ENCODE results near the gene VENTX. TPM values are rescaled to one million over a fixed set of nuclear protein-coding genes. Genes with fewer than 3 reads are reported as not detected.

The VENTX gene
- total RNA-seq, 1 donor from 2014 or later: not detected

DNA sequence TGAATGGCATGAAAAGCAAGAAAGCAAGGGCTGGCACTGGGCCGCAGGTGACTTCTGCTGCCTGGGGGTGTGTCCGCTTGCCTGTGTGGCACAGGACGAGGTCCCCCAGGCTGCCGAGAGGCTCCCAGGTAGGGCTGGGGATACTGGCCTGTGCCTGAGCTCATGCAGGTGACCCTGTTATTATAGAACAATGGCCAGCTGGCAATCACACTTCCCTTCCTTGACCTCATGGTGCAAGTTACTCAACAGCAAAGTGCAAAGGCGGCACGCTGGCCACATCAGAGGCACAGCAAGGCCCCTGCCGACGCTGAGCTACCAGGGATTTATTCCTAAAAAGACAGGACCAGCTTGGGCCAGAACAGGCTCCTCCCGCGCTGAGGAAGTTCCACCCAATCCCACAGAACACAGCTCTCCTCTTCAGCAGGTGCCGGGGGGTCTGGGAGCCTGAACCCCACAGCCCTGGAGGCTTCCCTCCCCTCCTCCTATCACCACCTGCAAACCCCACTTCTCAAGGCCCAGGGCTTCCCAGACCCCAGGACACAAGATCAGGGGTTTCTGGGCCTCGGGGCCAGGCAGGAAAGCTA lies 40.4 kb downstream of the VENTX start:
- Histone ChIP-seq H3K36me3 (no peaks in the 10 kb centered on the region), H3K9ac (no peak overlapping the region), H4K20me1 (ENCODE audit: low read depth) (peaks cover 8% of the 10 kb centered on the region), H3K4me3 (no peak overlapping the region), H3K27me3 (peaks cover 22% of the 10 kb centered on the region), H3F3A (ENCODE audit: low read depth) (peaks cover 15% of the 10 kb centered on the region), H3K4me1 (peaks cover 22% of the 10 kb centered on the region), H3K9me3 (ENCODE audit: low read depth) (no peaks in the 10 kb centered on the region), H3K4me2 (no peak overlapping the region), H3K27ac (no peak overlapping the region), H2AFZ (replicated peaks) (no peak overlapping the region), H3K79me2 (ENCODE audit: low read depth) (no peaks in the 10 kb centered on the region)
- no peak for DNase-seq (ENCODE audit: low spot score)
- H3K27ac Mint-ChIP-seq: no peak overlapping the region
- no peak overlapping the region for H3K4me3 Mint-ChIP-seq
- H3K27me3 Mint-ChIP-seq (ENCODE audit: insufficient read depth, low read depth): peaks cover 7% of the 10 kb centered on the region
- H3K36me3 Mint-ChIP-seq: peaks cover 2% of the 10 kb centered on the region
- H3K9me3 Mint-ChIP-seq: no peaks in the 10 kb centered on the region
- peaks cover 2% of the 10 kb centered on the region for H3K4me1 Mint-ChIP-seq
- TF ChIP-seq, protein P1, sequence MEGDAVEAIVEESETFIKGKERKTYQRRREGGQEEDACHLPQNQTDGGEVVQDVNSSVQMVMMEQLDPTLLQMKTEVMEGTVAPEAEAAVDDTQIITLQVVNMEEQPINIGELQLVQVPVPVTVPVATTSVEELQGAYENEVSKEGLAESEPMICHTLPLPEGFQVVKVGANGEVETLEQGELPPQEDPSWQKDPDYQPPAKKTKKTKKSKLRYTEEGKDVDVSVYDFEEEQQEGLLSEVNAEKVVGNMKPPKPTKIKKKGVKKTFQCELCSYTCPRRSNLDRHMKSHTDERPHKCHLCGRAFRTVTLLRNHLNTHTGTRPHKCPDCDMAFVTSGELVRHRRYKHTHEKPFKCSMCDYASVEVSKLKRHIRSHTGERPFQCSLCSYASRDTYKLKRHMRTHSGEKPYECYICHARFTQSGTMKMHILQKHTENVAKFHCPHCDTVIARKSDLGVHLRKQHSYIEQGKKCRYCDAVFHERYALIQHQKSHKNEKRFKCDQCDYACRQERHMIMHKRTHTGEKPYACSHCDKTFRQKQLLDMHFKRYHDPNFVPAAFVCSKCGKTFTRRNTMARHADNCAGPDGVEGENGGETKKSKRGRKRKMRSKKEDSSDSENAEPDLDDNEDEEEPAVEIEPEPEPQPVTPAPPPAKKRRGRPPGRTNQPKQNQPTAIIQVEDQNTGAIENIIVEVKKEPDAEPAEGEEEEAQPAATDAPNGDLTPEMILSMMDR (IDR thresholded peaks at IDR 0.05): no peak
- TF ChIP-seq EZH2 (IDR thresholded peaks at IDR 0.05) (no peak), EZH2phosphoT487 (IDR thresholded peaks at IDR 0.05) (no peak)

DNA sequence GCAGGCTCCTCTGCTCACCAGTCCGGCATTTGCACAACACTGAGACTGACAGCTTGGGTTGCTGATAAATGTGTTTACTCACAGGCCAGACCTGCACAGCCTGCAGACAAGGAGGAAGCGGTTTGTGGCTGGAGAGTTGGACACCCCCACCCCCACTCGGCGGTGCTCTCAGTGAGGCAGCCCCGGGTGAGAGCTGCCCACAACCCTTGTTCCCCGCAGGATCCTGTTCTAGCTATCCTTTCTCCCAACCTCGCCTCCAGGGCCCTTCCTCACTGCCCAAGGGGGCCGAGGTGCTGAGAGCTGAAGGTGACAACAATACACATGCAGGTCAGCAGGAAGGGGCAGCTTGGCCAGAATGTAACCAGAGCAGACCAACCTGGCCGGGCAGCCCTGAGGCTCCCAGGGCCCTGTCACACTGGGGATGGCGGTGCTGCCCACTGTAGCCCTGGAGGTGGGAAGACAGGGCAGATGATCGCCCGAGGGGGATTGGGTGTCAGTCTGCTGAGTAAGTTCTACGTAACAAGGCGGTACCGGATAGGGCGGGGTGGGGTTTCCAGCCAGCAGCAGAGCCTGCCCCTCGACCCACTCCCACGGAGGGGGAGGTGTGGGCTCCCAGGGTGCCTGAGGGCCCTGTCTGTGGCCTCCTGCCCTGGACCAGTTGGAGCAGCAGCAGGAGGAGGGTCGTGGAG lies 41.1 kb downstream of the VENTX start:
- Histone ChIP-seq H3K9me3 (ENCODE audit: low read depth) (no peaks in the 10 kb centered on the region), H3K9ac (no peak overlapping the region), H3F3A (ENCODE audit: low read depth) (peaks cover 15% of the 10 kb centered on the region), H3K4me1 (peaks cover 22% of the 10 kb centered on the region), H3K27ac (no peak overlapping the region), H3K27me3 (peaks cover 22% of the 10 kb centered on the region), H2AFZ (replicated peaks) (no peak overlapping the region), H3K4me2 (no peak overlapping the region), H3K4me3 (no peak overlapping the region), H3K36me3 (no peaks in the 10 kb centered on the region), H4K20me1 (ENCODE audit: low read depth) (peaks cover 8% of the 10 kb centered on the region), H3K79me2 (ENCODE audit: low read depth) (no peaks in the 10 kb centered on the region)
- Mint-ChIP-seq H3K27me3 (ENCODE audit: insufficient read depth, low read depth) (peaks cover 7% of the 10 kb centered on the region), H3K27ac (no peak overlapping the region), H3K4me1 (peaks cover 2% of the 10 kb centered on the region), H3K9me3 (no peaks in the 10 kb centered on the region), H3K4me3 (no peak overlapping the region), H3K36me3 (peaks cover 3% of the 10 kb centered on the region)
- TF ChIP-seq, protein P1 (IDR thresholded peaks at IDR 0.05): no peak
- no peak for TF ChIP-seq EZH2 (IDR thresholded peaks at IDR 0.05)
- DNase-seq (ENCODE audit: low spot score): no peak

DNA sequence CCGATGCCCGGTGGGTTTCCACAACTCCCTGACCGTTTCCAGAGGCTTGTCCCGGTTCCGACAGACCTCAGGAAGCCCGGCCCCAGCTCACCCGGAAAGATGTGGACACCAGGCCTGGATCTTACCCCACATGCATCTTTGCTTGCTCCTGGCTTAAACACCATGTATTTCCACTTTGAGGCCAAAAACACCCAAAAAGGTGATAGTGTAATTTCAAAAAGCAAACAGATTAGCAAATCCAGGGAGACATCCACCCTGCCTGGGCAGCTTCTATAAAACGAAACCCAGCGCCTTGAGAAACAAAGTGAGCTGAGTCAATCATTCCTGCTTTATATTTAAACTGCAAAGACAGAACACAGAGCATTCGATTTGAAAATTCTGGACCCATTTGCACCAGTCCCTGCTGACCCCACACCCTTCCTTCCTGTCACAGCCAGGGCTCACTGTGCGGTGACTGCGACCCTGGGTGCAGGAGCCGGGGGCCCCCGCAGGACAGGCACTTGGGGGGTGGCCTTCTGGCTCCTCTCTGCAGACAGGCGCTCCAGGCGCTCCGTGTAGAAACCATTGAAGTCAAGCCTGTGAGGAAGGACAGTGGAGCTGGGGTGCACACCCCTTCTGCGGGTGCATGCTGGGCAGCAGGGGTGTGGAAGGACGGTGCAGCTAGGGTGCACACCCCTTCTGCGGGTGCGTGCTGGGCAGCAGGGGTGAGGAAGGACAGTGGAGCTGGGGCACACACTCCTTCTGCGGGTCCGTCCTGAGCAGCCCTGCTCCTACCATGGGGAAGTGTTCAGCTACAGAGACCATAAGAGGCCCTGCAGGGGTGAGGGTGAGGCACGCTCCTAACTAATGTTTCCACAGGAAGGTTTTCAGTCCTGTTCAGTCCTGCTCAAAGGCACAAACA lies 41.9 kb downstream of the VENTX start:
- H4K20me1 ChIP-seq (ENCODE audit: low read depth): peaks cover 8% of the 10 kb centered on the region
- TF ChIP-seq, protein P1 (IDR thresholded peaks at IDR 0.05): no peak
- TF ChIP-seq EZH2 (IDR thresholded peaks at IDR 0.05) (no peak), EZH2phosphoT487 (IDR thresholded peaks at IDR 0.05) (no peak)
- H3K4me3 ChIP-seq: no peak overlapping the region
- H3K9me3 Mint-ChIP-seq: no peaks in the 10 kb centered on the region
- no peaks in the 10 kb centered on the region for H3K9me3 ChIP-seq (ENCODE audit: low read depth)
- no peak overlapping the region for H3K4me3 Mint-ChIP-seq
- H3K36me3 ChIP-seq: no peaks in the 10 kb centered on the region
- H3F3A ChIP-seq (ENCODE audit: low read depth): peaks cover 15% of the 10 kb centered on the region
- H3K36me3 Mint-ChIP-seq: peaks cover 7% of the 10 kb centered on the region
- no peaks in the 10 kb centered on the region for H3K79me2 ChIP-seq (ENCODE audit: low read depth)
- no peak for DNase-seq (ENCODE audit: low spot score)
- H3K27me3 ChIP-seq: peaks cover 22% of the 10 kb centered on the region
- no peak overlapping the region for H3K27ac ChIP-seq
- H3K27ac Mint-ChIP-seq: no peak overlapping the region
- H2AFZ ChIP-seq (replicated peaks): no peak overlapping the region
- no peak overlapping the region for H3K9ac ChIP-seq
- H3K27me3 Mint-ChIP-seq (ENCODE audit: insufficient read depth, low read depth): peaks cover 8% of the 10 kb centered on the region
- H3K4me1 Mint-ChIP-seq: peaks cover 2% of the 10 kb centered on the region
- H3K4me1 ChIP-seq: peaks cover 22% of the 10 kb centered on the region
- no peak overlapping the region for H3K4me2 ChIP-seq

Data from neural progenitor cell (in vitro differentiated cells).